ENCODE measurements around the gene REELD1. TPM values are rescaled to one million over a fixed set of nuclear protein-coding genes. Genes with fewer than 3 reads are reported as not detected.

Gene REELD1
- total RNA-seq, 4 donors from 2014 or later, result 0.27 to 1.4 TPM; not detected in 2

- Histone ChIP-seq H3K4me1 (no peaks in the 10 kb centered on the region), H3K27me3 (no peaks in the 10 kb centered on the region), H3K9me3 (no peaks in the 10 kb centered on the region), H3K27ac (no peak overlapping the region), H3K4me3 (no peak overlapping the region), H3K36me3 (no peaks in the 10 kb centered on the region)
- intact Hi-C loops (cut with DNase I; ENCODE audit: low total_unique reads) (no loop called here), in situ Hi-C loops (cut with MboI; ENCODE audit: low pct_ligation_motif_present in 1 of 4, low pct_unique_long_range_greater_than_20kb in 1 of 4, low sequenced_read_pairs in 3 of 4) (no loop called here)
- no peak for DNase-seq
- WGBS, 2 donors (ENCODE audit: low coverage in 1 of 2), result 76 to 79% methylated on average over 7 to 8 of the region's 8 CpGs
- TF ChIP-seq EP300 (IDR thresholded peaks at IDR 0.05; ENCODE audit: low read depth) (no peak), POLR2A (IDR thresholded peaks at IDR 0.05) (no peak), CTCF (IDR thresholded peaks at IDR 0.05) (no peak), POLR2AphosphoS5 (IDR thresholded peaks at IDR 0.05) (no peak)
These were observed 8.0 kb downstream of the REELD1 start for GRCh38 chr4:146222313-146222712.

- 34 to 42% methylated on average over 5 to 8 of the region's 8 CpGs for WGBS, 2 donors (ENCODE audit: low coverage in 1 of 2)
- in situ Hi-C loops (cut with MboI; ENCODE audit: low pct_ligation_motif_present in 1 of 4, low pct_unique_long_range_greater_than_20kb in 1 of 4, low sequenced_read_pairs in 3 of 4), result no loop called here
These were observed 10.1 kb downstream of the REELD1 start for GRCh38 chr4:146224326-146224966.

GRCh38 chr4:146229406-146229805, 15.1 kb downstream of the REELD1 start:
- DNase-seq, result no peak
- Histone ChIP-seq H3K4me3 (no peak overlapping the region), H3K27me3 (no peaks in the 10 kb centered on the region), H3K27ac (no peak overlapping the region), H3K36me3 (no peaks in the 10 kb centered on the region), H3K4me1 (no peaks in the 10 kb centered on the region), H3K9me3 (no peaks in the 10 kb centered on the region)
- TF ChIP-seq EP300 (IDR thresholded peaks at IDR 0.05; ENCODE audit: low read depth) (no peak), POLR2A (IDR thresholded peaks at IDR 0.05) (no peak), CTCF (IDR thresholded peaks at IDR 0.05) (no peak), POLR2AphosphoS5 (IDR thresholded peaks at IDR 0.05) (no peak)
- in situ Hi-C loops (cut with MboI; ENCODE audit: low pct_ligation_motif_present in 1 of 4, low pct_unique_long_range_greater_than_20kb in 1 of 4, low sequenced_read_pairs in 3 of 4) (no loop called here), intact Hi-C loops (cut with DNase I; ENCODE audit: low total_unique reads) (no loop called here)

More at GRCh38 chr4:146224326-146224966, 10.1 kb downstream of the REELD1 start:
- no peak for DNase-seq
- intact Hi-C loops (cut with DNase I; ENCODE audit: low total_unique reads), result no loop called here
- Histone ChIP-seq H3K36me3 (no peaks in the 10 kb centered on the region), H3K9me3 (no peaks in the 10 kb centered on the region), H3K27ac (no peak overlapping the region), H3K4me1 (no peaks in the 10 kb centered on the region), H3K4me3 (no peak overlapping the region), H3K27me3 (no peaks in the 10 kb centered on the region)
- no peak for TF ChIP-seq POLR2A (IDR thresholded peaks at IDR 0.05)
- no peak for TF ChIP-seq EP300 (IDR thresholded peaks at IDR 0.05; ENCODE audit: low read depth)
- TF ChIP-seq CTCF (IDR thresholded peaks at IDR 0.05), result no peak
- TF ChIP-seq POLR2AphosphoS5 (IDR thresholded peaks at IDR 0.05), result no peak

DNA sequence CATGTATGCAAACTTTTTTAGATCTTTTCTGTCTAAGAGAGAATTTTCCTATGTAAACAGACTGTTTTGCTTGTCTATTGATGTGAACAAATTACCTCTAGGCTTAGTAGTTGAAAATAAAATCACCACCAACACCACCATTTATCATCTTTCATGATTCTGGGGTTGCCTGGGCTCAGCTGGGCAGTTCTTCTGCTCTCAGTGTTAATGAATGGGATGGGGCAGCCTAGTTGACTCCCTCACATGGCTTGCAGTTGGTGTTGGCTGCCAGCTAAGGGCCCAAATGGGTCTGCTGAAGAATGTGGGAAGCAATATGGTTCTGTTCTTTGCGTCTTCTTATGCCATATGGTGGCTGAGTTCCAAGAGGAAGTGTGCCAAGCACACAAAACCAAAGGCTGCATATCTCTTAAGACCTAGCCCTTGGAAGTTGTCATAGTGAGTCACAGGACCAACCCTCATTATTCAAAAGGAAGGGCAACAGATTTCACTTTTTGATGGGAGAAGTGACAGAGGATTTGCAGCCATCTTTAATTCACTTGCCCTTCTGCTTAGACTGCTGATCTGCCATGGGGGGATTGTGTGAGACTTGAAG, 17.9 kb downstream of the REELD1 start:
- Histone ChIP-seq H3K4me1 (no peaks in the 10 kb centered on the region), H3K27me3 (no peaks in the 10 kb centered on the region), H3K27ac (no peak overlapping the region), H3K9me3 (no peaks in the 10 kb centered on the region), H3K4me3 (no peak overlapping the region), H3K36me3 (no peaks in the 10 kb centered on the region)
- 38% methylated on average over 1 of the region's 1 CpG; no CpG with 5 or more reads in 1 of the 2 donors for WGBS, 2 donors (ENCODE audit: low coverage in 1 of 2)
- intact Hi-C loops (cut with DNase I; ENCODE audit: low total_unique reads) (no loop called here), in situ Hi-C loops (cut with MboI; ENCODE audit: low pct_ligation_motif_present in 1 of 4, low pct_unique_long_range_greater_than_20kb in 1 of 4, low sequenced_read_pairs in 3 of 4) (no loop called here)
- TF ChIP-seq POLR2AphosphoS5 (IDR thresholded peaks at IDR 0.05) (no peak), EP300 (IDR thresholded peaks at IDR 0.05; ENCODE audit: low read depth) (no peak), POLR2A (IDR thresholded peaks at IDR 0.05) (no peak), CTCF (IDR thresholded peaks at IDR 0.05) (no peak)
- DNase-seq, result no peak
